HG03039 (cell line): ENCODE results near the gene AGPS.
"Not testable (repeated sequence)": the region's sequence is repeated elsewhere in the genome, so short reads cannot be mapped to it uniquely, and the experiment has no call there.

Experiments
- ATAC-seq: cut with Tn5 transposase; IDR thresholded peaks from one replicate; pipeline ENCODE4 v1.9.1; 2021; ENCODE audit warnings: mild to moderate bottlenecking, moderate library complexity; ENCODE audit not compliant: unreplicated experiment

AGPS gene

DNA sequence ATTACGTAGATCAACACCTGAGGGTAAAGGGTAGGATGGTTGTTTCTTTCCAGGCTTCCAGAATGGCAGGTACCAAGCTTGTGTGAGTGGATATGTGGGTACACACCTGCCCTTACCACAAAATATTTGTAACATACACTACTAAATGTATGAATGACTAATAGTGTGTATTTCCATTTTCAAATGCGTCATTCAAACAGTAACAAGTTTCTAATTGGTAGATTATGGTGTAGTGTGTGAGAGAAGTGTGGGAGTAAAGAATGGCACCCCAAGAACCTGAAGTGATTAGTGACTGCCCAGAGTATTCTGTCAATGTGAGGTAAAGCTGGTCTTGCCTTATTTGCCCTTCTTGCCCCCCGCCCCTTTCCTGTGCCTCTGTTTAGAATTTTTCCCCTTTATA is 21.1 kb downstream of the AGPS start:
- no peak for ATAC-seq

DNA sequence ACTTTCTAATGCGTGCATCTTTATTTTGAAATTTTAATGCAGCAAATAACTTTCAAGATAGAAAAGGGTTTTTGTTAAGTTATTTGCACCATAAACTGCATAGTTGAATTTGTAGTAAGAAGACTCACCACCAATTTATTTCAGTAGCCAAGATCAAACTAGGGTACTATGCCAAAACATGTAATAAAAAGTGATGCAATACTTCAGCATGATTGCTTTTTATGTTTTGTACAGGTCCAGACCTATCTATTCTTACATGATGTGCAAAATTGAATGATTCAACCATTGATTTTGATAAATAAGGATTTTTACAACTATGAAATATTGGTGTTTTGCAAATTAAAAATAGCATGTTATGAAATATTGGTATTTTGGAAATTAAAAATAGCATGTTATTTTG is 26.7 kb downstream of the AGPS start:
- no peak for ATAC-seq

DNA sequence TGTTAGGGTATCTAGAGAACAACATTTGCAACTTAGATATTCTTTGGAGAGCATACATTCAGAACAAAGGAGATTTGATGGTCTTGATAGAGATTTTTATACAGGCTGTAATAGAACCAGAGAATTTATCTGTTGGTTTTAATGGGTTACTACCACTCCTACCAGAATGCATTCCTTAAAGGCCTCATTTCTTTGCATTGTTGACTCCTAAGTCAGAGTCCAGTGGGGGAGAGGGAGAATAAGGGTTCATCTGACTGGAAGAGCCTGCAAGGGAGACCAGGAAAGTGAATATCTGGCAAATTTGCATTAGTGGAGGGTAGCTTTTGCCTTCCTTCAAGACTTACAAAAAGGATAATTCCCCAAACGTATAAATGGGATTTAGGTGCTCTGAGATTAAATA is 29.7 kb downstream of the AGPS start:
- ATAC-seq: no peak

DNA sequence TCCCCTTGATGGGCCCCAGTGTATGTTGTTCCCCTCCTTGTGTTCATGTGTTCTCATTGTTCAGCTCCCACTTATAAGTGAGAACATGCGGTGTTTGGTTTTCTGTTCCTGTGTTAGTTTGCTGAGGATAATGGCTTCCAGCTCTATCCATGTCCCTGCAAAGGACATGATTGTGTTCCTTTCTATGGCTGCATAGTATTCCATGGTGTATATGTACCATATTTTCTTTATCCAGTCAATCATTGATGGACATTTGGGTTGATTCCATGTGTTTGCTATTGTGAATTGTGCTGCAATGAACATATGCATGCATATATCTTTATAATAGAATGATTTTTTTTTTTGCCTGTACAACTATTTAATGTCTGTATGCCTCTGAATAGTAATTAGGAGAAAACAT is 31.5 kb downstream of the AGPS start:
- ATAC-seq: not testable (repeated sequence)

DNA sequence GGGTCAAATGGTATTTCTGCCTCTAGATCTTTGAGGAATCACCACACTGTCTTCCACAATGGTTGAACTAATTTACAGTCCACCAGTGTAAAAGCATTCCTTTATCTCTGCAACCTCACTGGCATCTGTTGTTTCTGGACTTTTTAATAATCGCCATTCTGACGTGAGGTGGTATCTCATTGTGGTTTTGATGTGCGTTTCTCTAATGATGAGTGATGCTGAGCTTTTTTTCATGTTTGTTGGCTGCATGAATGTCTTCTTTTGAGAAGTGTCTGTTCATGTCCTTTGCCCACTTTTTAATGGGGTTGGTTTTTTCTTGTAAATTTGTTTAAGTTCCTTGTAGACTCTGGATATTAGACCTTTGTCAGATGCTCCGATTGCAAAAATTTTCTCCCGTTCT is 32.0 kb downstream of the AGPS start:
- ATAC-seq: not testable (repeated sequence)

DNA sequence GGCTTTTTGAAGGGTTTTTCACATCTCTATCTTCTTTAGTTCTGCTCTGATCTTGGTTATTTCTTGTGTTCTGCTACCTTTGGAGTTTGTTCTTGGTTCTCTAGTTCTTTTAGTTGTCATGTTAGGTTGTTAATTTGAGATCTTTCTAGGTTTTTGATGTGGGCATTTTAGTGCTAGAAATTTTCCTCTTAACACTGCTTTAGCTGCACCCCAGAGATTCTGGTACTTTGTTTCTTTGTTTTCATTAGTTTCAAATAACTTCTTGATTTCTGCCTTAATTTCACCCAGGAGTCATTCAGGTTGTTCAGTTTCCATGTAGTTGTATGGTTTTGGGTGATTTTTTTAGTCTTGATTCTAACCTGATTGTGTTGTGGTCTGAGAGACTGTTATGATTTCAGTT is 34.7 kb downstream of the AGPS start:
- no peak for ATAC-seq

DNA sequence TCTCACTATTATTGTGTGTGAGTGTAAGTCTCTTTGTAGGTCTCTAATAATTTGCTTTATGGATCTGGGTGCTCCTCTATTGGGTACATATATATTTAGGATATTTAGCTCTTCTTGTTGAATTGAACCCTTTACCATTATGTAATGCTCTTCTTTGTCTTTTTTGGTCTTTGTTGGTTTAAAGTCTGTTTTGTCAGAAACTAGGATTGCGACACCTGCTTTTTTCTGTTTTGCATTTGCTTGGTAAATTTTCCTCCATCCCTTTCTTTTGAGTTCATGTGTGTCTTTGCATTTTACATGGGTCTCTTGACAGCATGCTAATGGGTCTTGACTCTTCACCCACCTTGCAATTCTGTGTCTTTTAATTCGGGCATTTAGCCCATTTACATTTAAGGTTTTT is 35.4 kb downstream of the AGPS start:
- ATAC-seq: not testable (repeated sequence)

DNA sequence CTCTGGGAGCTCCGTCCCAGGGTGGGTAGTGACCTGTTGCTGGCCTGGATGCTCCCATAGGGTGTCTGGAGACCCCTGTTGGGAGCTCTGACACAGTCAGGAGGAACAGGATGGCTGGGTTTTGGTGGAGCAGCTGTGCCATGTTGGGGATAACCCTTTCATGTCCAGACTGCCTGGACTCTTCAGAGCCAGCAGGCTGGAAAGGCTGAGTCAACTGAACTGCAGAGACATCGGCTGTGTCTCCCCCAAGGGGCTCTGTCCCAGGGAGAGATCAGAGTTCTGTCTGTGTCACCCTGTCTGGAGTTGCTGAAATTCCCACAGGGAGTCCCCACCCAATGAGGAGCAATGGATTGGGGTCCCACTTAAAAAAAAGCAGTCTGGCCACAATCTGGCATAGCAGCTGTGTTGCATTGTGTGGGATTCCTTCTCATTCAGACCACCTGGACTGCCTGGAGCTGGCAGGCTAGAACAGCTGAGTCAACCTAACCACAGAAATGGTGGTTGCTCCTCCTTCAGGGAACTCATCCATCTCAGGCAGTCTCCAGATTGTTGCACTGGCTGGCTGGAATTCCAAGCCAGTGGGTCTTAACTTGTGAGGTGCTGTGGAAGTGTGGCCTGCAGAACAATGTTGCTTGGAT is 37.2 kb downstream of the AGPS start:
- ATAC-seq: no peak

DNA sequence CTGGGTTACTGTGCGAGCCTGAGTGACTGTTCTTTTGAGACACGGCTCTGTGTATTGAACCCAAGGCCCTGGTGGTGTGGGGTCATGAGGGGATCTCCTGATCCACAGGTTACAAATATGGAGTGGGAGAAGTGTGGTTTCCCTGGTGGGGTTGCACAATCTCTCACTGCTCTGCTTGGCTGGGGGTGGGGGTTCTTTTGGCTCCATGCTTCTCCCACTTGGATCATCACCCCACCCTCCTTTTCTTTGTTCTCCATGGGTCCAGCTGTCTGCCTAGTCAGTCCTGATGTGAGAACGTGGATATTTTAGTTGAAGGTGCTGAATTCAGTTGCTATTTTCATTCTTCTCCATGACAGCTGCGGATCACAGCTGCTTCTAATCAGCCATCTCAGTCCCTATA is 37.8 kb downstream of the AGPS start:
- ATAC-seq: no peak

DNA sequence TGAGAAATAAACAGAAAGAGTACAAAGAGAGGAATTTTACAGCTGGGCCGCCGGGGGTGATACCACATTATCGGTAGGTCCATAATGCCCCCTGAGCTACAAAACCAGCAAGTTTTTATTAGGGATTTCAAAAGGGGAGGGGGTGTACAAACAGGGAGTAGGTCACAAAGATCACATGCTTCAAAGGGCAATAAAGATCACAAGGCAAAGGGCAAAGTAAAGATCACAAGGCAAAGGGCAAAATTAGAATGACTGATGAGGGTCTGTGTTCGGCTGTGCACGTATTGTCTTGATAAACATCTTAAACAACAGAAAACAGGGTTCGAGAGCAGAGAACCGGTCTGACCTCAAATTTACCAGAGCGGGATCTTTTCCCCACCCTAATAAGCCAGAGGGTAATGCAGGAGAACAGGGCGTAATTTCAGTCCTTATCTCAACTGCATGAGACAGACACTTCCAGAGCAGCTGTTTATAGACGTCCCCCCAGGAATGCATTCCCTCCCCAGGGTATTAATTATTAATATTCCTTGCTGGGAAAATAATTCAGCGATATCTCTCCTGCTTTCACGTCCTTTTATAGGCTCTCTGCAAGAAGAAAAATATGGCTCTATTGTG is 38.6 kb downstream of the AGPS start:
- ATAC-seq: not testable (repeated sequence)

DNA sequence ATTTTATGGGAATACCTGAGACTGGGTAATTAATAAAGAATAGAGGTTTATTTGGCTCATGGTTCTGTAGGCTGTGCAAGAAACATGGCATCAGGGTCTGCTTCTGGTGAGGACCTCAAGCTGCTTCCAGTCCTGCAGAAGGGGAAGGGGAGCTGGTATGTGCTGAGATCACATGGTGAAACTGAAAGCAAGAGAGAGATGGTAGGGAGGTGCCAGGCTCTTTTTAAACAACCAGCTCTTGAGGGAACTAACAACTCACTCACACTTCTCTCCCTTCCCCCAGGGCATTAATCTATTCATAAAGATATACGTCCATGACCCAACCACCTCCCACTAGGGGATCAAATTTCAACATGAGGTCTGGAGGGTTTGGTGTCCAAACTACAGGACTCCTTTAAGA is 40.1 kb downstream of the AGPS start:
- ATAC-seq: no peak

DNA sequence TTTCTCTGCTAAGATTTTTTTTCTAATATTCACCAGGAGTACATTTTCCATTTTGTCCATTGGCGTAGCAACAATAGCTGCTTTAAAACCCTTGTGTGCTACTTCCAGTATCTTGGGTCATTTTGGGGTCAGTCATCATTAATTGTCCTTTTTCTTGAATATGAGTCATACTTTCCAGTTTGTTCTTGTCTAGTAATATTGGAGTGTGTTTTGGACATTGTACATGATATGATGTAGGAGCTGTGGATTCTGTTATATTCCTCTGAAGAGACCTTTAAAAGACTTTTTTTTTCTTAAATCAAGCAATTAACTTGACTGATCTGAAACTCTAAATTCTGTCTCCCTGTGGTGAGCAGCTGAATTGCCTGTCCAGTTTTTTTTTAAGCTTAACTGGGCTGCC is 40.8 kb downstream of the AGPS start:
- ATAC-seq: no peak

DNA sequence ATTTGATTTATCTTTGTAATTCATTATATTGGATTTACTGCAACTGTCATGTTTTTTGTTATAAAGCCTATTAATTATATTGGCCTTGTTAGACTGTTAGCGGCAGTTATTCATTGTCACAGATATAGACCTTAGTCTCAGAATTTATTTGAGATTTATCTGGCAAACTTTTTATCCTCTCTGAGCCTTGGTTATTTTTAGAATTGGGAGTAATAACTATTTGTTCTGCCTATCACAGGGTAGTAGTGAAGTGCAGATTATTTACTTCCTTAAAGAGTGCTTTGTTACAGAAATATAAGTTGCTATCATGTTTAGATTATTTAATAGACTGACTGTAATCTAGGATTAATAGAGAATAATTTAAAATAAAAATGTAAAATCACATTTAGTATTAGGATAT is 41.9 kb downstream of the AGPS start:
- ATAC-seq: no peak

DNA sequence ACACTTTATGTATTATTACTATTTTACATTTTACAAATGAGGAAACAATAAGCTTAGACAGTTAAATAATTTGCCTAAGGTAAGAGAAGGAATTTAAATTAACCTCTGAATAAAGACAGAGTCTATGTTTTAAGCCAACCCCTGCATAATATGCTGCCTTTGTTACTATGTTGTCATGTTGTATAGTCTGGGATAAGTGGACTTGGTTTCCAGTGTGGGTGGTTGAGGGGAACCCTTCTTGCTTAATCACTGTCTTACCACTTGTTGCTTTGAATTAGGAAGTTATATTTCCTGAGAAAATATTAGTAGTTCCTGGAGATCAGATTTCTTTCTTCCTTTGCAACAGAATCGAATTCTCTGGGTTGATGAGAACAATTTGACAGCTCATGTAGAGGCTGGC is 52.6 kb downstream of the AGPS start:
- no peak for ATAC-seq

DNA sequence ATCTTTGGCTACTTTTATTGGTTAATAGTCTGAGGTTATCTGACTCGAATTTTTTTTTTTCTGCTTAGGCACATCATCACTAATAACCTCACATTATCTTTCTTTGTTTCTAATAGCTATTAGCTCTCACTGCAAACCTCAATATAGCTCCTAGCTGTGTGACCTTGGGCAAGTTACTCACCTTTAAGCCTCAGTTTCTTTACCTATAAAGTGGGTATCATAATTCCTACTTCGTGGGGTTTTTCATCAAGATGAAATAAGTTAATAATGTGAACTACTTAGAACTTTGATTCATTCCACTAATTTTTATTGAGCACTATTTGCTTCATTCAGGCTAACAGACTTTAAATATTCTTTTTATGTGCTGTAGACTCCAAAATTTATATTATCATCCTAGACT is 55.5 kb downstream of the AGPS start:
- no peak for ATAC-seq

DNA sequence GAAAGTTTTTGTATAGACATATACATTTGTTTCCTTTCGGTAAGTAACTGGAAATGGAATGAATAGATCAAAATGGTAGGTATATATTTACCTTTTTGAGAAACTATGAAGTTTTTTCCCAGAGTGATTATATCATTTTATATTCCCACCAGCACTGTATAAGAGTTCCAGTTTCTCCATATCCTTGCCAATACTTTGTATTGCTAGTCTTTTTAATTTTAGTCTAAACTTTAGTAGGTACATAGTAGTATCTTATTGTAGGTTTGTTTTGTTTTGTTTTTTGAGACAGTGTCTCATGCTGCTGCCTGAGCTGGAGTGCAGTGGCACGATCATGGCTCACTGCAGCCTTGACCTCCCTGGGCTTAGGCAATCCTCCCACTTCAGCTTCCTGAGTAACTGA is 56.6 kb downstream of the AGPS start:
- ATAC-seq: no peak

DNA sequence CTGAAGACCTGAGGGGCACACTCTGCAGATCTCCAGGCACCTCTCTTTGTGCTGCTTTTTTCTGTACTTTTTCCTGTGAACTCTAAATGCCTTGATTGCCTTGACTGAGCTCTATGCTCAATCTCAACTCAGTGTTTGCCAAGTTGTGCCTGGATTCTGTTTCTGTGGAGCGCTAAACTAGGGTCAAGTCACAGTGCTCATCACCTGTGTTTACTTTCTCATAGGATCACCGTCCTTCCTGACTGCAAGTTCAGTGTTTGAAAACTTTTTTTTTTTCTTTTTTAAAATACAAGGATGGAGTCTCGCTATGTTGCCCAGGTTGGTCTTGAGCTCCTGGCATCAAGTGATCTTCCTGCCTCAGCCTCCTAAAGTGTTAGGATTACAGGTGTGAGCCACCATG is 62.6 kb downstream of the AGPS start:
- no peak for ATAC-seq

DNA sequence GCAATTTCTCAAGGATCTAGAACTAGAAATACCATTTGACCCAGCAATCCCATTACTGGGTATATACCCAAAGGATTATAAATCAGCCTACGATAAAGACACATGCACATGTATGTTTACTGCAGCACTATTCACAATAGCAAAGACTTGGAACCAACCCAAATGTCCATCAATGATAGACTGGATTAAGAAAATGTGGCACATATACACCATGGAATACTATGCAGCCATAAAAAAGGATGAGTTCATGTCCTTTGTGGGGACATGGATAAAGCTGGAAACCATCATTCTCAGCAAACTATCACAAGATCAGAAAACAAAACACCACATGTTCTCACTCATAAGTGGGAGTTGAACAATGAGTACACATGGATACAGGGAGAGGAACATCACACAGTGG is 67.2 kb downstream of the AGPS start:
- not testable (repeated sequence) for ATAC-seq

DNA sequence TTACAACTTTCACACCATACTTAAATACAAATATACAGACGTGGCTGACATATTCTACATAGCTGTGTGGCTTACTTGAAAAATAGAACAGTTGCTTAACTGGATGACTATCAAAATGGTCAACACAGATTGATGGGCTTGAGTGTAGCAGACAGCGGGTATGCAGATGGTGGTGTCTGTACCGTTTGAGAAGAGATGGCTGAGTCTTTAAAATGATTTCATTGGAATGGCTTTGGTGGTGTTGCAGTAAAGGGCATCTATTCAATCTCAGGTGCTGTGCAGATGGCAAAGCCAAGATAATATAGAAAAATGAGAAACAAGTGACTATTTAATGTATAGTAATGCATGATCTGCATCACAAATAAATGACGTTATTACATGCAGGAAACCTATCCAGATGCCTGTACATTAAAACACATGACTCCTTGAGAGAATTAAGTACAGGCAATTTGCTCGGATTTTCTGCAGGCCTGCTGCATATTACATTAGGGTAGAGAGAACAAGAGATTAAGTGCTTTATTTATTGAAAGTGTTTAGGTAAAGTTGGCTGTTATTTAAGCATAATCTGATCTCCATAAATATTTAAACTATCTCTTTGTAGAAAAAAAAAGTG is 68.5 kb downstream of the AGPS start:
- ATAC-seq: no peak

DNA sequence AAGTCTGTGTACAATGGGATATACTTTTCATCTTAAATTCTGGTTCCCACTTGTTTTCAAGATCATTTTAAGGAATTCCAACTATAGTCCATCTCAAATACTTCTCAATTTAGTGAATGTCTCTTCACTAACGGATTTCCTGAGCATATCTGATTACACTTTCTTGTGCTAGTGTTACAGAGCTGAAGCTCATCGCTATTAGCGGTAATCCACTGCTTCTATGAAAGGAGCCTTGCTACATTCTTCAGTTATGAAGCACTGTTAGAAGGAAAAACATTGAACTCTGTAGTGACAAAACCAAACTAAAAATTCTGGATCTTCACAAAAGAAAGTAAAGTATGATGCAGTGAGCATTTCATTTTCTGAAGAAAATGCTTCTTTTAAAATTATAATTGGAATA is 72.0 kb downstream of the AGPS start:
- ATAC-seq: no peak

DNA sequence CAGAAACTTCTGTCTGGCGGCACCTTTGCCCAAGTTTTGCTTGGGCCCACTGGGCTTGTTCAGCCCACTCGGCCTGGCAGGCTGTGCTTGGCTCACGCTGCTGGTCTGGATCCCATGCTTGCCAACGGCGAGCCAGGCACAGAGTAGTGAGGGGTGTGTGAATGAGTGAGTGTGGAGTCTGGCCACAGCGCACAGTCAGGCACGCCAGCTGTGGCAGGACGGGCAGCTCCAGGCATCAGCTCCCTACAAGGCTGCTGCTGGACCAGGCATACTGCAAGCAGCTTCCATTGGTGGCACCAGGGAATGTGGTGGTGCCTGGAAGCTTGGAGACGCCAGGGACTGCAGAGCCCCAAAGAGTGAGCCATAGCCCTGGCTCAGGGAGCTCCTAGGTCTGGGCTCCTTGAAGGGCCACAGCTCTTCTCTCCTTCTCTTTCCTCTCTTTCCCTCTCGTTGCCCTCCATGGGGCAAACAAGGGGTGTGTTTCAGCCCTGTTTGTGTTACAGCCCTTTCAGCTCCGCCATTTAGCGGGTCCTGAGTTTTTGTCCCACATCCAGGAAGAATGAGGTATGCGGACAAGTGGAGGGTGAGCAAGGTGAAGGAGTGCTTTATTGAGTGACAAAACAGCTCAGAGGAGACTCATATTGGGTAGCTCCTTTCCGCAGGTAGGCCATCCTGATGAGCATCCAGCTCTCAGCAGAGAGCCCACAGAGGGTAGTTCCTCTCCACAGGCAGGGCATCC is 73.0 kb downstream of the AGPS start:
- ATAC-seq: no peak
